ENCODE data around the gene SLC11A1.

Gene SLC11A1

GRCh38 chr2:218404351-218405085 is 22.4 kb downstream of the SLC11A1 start:
- in situ Hi-C loops (cut with MboI; ENCODE audit: low sequenced_read_pairs), result no loop called here

- in situ Hi-C loops (cut with MboI; ENCODE audit: low sequenced_read_pairs), result no loop called here
Measured at GRCh38 chr2:218405086-218405745, 23.1 kb downstream of the SLC11A1 start.

- in situ Hi-C loops (cut with MboI; ENCODE audit: low sequenced_read_pairs), result no loop called here
Measured at GRCh38 chr2:218405746-218406208, 23.7 kb downstream of the SLC11A1 start.

DNA sequence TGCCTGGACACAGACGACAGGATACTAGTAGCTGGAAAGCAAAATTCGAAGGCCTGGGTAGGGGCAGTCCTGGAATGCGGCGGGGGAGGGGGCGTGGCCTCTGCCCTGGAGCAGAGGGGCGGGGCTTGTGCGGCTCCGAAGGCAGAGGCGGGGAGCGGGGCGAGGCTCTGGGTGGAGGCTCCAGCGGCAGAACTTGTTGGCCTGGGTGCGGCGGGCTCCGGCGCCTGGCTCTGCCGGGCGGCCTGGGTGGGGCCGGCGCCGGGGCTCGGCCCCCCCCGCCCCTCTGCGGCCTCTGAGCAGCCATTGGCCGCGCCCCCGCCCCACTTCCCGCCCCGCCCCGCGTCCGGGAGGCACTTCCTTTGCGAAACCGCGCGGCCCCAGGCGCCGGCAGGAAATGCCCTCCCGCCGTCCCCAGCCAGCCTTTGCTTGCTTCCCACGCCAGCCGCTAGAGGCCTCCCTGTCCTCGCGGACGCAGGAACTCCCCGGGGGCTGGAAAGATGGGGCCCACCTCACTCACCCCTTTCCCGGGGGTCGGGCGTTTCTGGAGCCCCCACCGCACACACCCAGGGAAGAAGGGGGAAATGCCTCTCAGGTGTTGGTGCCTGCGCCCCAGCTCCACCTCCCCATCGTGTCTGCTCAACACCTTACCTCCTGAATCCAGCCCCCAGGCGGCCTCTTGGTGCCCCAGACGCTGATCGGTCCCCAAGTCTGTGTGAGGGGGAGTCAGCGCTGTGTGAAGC is 24.3 kb downstream of the SLC11A1 start:
- in situ Hi-C loops (cut with MboI; ENCODE audit: low sequenced_read_pairs), result no loop called here

DNA sequence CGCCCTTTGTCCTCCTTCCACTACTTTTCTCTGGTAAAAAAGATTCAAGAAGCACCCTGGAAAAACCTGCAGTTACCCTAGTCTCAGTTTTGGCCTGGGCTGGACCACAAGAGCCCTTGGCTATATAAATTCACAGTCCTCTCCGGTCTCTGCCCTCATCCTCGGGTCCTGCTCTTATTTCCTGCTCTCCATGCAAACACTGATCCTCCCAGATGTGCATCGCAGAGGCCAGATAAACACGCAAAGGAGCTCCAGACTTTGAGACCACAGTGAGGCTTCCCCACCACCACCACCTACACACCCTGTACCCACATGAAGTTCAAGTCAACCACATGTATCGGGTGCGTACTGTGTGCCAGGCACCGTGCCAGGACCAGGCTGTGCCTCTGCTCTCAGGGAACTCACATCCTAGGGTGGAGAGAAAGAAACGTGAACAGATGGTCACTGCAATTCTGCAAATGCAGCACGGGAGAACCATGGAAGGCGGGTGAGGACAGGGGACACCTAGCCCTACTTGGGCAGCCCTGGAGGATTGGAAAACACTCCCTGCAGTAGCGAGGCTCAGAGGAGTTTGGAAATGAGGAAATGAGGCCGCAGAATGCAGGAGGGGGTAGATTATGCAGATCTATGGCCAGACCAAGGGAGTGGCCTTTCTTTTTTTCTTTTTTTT is 25.0 kb downstream of the SLC11A1 start:
- in situ Hi-C loops (cut with MboI; ENCODE audit: low sequenced_read_pairs), result no loop called here

DNA sequence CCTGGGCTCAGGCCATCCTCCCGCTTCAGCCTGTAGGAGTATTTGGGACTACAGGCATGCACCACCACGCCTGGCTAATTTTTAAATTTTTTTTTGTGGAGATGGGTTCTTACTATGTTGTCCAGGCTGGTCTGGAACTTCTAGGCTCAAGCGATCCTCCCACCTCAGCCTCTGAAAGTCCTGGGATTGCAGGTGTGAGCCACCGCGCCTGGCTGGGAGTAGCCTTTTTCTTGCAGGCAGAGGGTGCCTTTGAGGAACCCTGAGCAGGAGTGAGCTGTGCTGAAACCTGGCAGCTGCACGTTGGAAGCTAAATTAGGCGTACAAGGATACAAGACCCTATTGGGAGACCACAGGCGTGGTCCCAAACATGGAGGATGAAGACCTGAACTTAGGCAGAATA is 25.6 kb downstream of the SLC11A1 start:
- in situ Hi-C loops (cut with MboI; ENCODE audit: low sequenced_read_pairs), result no loop called here

DNA sequence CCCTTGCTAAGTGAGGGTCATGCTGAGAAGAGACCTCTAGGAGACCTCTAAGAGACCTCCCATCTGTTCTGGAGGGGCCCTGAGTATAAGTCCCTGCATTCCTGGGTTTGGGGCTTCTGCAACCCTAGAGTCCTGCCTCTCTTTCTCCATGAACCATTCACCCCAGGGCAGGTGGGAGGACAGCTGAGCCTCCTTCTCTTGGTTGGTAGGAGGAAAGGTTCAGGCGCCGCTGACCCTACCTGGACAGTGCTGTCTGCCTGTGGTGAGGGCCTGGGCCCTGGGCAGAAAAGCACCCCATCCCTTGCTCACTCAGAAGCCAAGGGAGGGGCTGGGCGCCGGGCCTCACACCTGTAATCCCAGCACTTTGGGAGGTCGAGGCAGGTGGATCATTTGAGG is 36.2 kb downstream of the SLC11A1 start:
- in situ Hi-C loops (cut with MboI; ENCODE audit: low sequenced_read_pairs), result no loop called here

DNA sequence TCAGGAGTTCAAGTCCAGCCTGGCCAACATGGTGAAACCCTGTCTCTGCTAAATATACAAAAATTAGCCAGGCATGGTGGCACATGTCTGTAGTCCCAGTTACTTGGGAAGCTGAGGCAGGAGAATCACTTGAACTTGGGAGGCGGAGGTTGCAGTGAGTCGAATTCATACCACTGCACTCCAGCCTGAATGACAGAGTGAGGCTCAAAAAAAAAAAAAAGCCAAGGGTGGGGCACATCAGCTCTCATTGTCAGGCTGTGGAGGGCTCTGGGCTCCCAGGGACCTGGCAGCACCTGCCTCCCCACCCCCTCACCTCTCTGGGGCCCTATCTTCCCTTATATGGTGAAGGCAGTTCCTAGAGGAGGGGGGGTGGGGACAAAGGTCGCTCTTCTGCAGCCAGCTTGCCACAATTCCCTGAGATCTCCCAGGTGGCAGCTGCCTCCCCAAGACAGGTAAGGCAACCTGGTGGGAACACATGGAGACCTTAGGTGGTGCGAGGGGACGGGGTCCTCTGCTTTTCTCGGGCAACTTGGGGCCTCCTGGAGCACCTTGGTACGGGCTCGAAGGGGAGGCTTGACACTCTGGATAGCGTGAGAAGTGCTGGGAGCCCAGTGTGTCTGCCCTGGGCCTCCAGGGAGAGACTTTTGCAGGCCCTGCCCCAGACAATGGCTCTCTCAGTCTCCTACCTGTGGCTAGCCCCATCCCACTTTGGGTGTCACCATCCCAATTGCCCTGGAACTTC is 36.8 kb downstream of the SLC11A1 start, which contains the start of gene VIL1:
Gene VIL1, plus strand, starts transcription at position 407 of the 742 bp plus-strand sequence. CDS start 4,656 bp downstream, outside the sequence.
- in situ Hi-C loops (cut with MboI; ENCODE audit: low sequenced_read_pairs), result no loop called here

DNA sequence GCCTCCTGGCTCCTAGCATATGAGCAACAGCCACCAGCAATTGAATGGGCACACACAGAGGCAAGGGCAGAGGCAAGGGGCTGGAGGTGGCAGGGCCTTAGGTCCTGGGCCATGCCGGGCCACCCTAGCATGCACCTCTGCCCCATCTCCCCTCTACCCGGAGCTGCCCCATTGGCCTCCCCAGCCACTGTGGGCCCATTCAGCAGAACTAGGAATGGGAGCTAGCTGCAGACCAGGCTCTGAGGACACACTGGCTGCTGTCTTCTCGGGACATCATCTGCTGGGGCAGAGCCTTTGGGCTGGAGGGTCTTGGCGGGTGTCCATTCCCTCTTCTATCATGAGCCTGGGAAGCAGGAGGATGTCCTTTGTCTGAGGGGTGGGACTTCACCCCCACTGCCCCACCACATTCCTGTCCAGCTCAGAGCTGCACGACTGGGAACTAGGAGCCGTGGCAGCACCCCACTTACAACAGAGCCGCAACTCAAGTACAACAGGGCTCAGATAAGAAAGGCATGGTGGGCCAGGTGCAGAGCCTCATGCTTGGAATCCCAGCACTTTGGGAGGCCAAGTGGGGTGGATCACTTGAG is 37.6 kb downstream of the SLC11A1 start:
- in situ Hi-C loops (cut with MboI; ENCODE audit: low sequenced_read_pairs), result no loop called here

- in situ Hi-C loops (cut with MboI; ENCODE audit: low sequenced_read_pairs), result no loop called here
Measured at GRCh38 chr2:218421027-218421426, 39.0 kb downstream of the SLC11A1 start.

GRCh38 chr2:218422403-218423086 is 40.5 kb downstream of the SLC11A1 start:
- in situ Hi-C loops (cut with MboI; ENCODE audit: low sequenced_read_pairs), result no loop called here

- in situ Hi-C loops (cut with MboI; ENCODE audit: low sequenced_read_pairs), result no loop called here
Measured at GRCh38 chr2:218423584-218423983, 41.5 kb downstream of the SLC11A1 start.

DNA sequence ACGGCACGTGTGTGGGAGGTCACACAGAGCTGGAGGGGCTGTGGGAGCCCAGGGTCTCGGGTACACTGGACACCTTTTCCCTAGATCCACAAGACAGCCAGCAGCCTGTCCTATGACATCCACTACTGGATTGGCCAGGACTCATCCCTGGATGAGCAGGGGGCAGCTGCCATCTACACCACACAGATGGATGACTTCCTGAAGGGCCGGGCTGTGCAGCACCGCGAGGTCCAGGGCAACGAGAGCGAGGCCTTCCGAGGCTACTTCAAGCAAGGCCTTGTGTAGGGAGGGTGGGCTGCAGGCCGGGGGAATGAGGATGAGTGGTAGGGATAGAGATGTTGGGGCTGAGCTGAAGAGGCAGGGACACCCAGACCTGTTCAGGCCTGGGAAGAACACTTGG is 43.5 kb downstream of the SLC11A1 start:
- in situ Hi-C loops (cut with MboI; ENCODE audit: low sequenced_read_pairs), result no loop called here

- in situ Hi-C loops (cut with MboI; ENCODE audit: low sequenced_read_pairs), result no loop called here
Measured at GRCh38 chr2:218427741-218428140, 45.7 kb downstream of the SLC11A1 start.

DNA sequence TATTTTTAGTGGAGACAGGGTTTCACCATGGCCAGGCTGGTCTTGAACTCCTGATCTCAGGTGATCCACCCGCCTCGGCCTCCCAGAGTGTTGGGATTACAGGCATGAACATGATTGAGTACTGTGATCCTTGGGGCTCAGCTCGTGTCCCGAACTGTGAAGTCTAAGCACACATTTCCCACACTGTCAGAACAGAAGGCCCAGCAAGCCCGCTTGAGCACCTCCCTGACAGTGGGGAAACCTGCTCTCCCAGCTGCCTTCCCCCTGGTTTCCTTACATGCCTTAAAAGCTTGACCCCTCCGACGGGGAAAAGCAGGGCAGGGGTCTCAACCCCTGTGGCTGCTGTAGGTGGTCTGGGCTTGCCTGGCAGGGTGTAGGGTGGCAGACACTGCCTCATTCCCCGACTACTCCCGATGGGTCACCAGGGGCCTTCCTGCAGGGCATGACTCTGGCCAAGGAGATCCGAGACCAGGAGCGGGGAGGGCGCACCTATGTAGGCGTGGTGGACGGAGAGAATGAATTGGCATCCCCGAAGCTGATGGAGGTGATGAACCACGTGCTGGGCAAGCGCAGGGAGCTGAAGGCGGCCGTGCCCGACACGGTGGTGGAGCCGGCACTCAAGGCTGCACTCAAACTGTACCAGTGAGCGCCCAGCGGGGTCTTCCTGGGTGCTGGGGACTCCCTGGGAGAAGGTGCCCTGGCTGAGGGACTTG is 46.9 kb downstream of the SLC11A1 start:
- in situ Hi-C loops (cut with MboI; ENCODE audit: low sequenced_read_pairs), result no loop called here

DNA sequence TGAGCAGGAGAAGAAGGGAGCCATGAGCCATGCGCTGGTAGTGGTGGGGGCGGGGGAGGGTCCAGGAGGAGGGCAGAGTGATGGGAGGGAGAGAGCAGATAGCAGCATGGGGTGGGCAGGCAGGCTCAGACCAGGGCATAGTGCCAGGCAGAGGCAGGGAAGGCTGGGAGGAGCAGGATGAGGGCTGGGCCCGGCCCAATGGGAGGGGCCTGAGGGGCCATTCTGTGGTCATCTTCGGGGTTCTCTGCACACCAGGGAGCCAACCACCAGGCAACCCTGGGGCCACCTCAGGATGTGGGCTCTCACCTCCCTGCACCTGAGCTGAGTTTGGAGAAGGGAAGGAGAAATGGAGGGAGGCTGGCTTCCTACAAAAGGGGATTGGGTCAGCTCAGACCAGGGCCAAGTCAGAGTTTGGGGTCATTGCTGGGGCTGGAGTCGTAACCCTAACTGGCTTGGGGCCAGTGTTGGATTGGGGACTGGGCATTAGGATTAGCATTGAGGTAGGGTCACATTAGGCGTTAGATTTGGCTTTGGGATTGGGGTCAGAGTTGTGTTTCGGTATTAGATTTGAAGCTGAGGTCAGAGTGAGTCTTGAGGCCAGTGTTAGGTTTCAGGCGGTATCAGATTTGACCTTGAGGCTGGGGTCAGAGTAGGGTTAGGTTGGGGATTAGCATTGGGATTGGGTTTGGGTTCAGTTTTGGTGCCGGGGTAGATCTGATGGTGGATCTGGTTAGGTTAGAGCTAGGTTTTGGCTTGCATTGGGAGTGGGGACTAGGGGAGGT is 48.0 kb downstream of the SLC11A1 start:
- in situ Hi-C loops (cut with MboI; ENCODE audit: low sequenced_read_pairs), result no loop called here

GRCh38 chr2:218430721-218431120 is 48.6 kb downstream of the SLC11A1 start:
- in situ Hi-C loops (cut with MboI; ENCODE audit: low sequenced_read_pairs), result no loop called here

DNA sequence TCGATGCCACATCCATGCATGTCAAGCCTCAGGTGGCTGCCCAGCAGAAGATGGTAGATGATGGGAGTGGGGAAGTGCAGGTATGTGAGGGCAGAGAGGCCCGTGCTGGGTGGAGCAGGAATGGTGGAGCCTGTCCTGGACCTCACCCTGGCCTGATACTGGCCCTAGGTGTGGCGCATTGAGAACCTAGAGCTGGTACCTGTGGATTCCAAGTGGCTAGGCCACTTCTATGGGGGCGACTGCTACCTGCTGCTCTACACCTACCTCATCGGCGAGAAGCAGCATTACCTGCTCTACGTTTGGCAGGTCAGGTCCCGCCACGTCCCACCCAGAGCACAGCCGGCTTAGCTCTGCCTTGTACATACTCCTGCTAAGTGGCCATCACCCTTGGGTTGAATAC is 49.8 kb downstream of the SLC11A1 start:
- in situ Hi-C loops (cut with MboI; ENCODE audit: low sequenced_read_pairs), result no loop called here

Data from hTERT RPE-1 (cell line).